Mammary epithelial cell (primary cell): ENCODE results near the gene C19orf73.

Source experiments
- CTCF ChIP-seq, 2 donors: IDR thresholded peaks in 1 of 2; conservative IDR thresholded peaks in 1 of 2; 2 replicates each; pipeline ENCODE4 v1.5.1; 2011 to 2012; ENCODE audit warnings: inconsistent platforms in 2 of 2, low read length in 2 of 2, mild to moderate bottlenecking in 2 of 2, control low read depth in 1 of 2, low read depth in 1 of 2; ENCODE audit not compliant: insufficient read depth in 1 of 2; ENCODE audit errors: extremely low read depth in 1 of 2
- EZH2 ChIP-seq: IDR thresholded peaks from 2 replicates; pipeline ENCODE4 v1.6.1; 2012; ENCODE audit warnings: low read length, inconsistent platforms, borderline replicate concordance

GRCh38 chr19:49118565-49119410 is at the start of gene C19orf73:
- TF ChIP-seq EZH2: no peak
- TF ChIP-seq CTCF (conservative IDR thresholded peaks at IDR 0.05 in 1 of 2, IDR thresholded peaks at IDR 0.05 in 1 of 2; ENCODE audit: extremely low read depth in 1 of 2, insufficient read depth in 1 of 2, low read depth in 1 of 2, low read length in 2 of 2): no peak
